DND-41 (cell line): ENCODE data around the gene CCDC85A.

ENCODE experiments used
- EZH2 ChIP-seq: IDR thresholded peaks from 3 replicates; pipeline ENCODE4 v1.6.1; 2012; ENCODE audit warnings: borderline replicate concordance, low read depth, mild to moderate bottlenecking, moderate library complexity, low read length, inconsistent platforms; ENCODE audit not compliant: severe bottlenecking
- TF ChIP-seq, protein P1 (sequence below): IDR thresholded peaks from 2 replicates; pipeline ENCODE4 v1.5.1; 2012; ENCODE audit warnings: borderline replicate concordance, low read length, moderate library complexity, mild to moderate bottlenecking; ENCODE audit not compliant: poor library complexity, severe bottlenecking; ENCODE audit errors: extremely low read depth

DNA sequence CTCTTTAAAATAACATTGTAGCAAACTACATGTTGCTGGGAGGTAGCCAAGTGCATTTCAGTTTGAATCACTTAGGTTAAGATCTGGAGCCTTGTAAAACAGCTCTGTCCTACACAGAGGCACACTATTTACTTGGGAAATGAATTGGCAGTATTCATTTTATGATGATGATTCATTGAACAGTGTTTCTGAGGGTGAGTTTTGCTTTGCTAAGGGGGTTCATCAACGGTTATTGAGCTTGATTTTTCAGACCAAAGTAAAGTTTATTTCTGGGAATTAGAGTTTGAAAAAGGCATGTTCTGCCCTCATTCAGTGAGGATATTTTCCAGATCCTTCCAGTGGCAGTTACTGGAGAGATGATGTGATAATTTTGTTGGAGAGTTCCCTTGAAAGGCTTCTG is 55.6 kb downstream of the CCDC85A start:
- TF ChIP-seq, protein P1, sequence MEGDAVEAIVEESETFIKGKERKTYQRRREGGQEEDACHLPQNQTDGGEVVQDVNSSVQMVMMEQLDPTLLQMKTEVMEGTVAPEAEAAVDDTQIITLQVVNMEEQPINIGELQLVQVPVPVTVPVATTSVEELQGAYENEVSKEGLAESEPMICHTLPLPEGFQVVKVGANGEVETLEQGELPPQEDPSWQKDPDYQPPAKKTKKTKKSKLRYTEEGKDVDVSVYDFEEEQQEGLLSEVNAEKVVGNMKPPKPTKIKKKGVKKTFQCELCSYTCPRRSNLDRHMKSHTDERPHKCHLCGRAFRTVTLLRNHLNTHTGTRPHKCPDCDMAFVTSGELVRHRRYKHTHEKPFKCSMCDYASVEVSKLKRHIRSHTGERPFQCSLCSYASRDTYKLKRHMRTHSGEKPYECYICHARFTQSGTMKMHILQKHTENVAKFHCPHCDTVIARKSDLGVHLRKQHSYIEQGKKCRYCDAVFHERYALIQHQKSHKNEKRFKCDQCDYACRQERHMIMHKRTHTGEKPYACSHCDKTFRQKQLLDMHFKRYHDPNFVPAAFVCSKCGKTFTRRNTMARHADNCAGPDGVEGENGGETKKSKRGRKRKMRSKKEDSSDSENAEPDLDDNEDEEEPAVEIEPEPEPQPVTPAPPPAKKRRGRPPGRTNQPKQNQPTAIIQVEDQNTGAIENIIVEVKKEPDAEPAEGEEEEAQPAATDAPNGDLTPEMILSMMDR: no peak
- no peak for TF ChIP-seq EZH2
